ENCODE results near the gene ARHGAP10.

DNA sequence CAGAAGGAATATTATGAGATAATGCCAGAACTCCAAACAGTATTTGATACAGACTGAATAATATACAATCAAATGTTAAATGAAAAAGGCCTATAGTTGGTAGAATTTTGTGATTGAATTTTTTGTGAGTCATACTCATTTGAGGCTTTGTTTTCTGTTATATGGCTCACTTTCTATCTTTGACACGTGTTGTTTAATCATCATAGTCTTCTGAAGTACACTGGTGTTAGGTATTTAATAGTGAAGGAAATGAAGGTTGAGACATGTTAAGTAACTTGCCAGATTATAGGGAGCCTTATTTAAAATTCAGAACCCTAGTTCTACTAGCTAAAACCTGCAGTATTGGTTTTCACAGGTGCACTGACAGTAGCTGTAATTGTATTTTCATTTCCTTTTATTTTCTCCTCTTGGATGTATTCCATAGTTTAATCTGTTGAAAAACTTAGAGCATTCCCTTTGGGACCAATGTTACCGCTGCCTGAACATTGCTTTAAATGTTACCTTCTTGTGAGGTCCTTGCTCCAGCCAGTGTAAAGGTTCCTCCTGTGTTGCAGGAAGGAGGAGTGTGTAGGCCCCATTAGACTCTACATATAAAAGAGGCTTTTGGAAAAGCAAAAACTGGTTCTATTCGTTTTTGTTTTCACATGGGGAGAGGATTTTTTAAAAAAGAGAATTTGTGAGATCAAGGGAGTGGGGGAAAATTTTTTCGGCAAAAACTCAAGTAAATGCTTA lies 224.1 kb downstream of the ARHGAP10 start:
- TF ChIP-seq GATA2 (IDR thresholded peaks at IDR 0.05; ENCODE audit: low read depth, low read length) (no peak), GATA3 (IDR thresholded peaks at IDR 0.05; ENCODE audit: low read depth, low read length) (no peak)

Measured in SH-SY5Y (cell line).